IPS-NIHi11 (cell line): Measurements from ENCODE around the gene ACOXL.

Experiments
- DNase-seq: peaks from one replicate; pipeline ENCODE4 v3.0.0; 2012; ENCODE audit warnings: mixed read lengths, low spot score

ACOXL gene

GRCh38 chr2:111165084-111165483, 432.7 kb downstream of the ACOXL start:
- DNase-seq = no peak

- DNase-seq = no peak
These were observed 433.7 kb downstream of the ACOXL start for GRCh38 chr2:111166115-111166514.

- no peak for DNase-seq
These were observed 434.9 kb downstream of the ACOXL start for GRCh38 chr2:111167076-111167862.

DNA sequence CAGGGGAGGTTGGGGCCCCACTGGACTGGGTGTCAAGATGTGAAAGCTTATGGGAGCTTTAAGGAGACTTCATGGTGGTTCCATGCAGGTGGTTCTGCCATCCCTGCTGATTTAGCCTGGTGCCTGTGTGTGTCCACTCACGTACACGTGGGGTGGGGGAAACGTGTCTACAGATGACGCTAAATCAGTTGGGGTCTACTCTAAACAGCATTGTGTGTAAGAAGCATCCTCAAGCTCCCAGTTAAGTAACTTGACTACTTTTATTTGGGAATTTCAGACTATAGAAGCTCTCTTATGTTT, 435.4 kb downstream of the ACOXL start:
- no peak for DNase-seq
